Neuronal stem cell (in vitro differentiated cells): ENCODE data around the gene FAR2.

Experiments used
- DNase-seq: peaks from one replicate; pipeline ENCODE4 v3.0.0-alpha.2; 2013; ENCODE audit warnings: low spot score
- H2AFZ ChIP-seq: one replicate; pipeline ENCODE4 v1.6.1; 2013; ENCODE audit warnings: mild to moderate bottlenecking, low read length, inconsistent platforms
- H2AK5ac ChIP-seq: 2 replicates; pipeline ENCODE4 v1.6.1; 2013; ENCODE audit warnings: low read depth, mild to moderate bottlenecking, inconsistent platforms, low read length, moderate library complexity, mixed read lengths
- H2BK120ac ChIP-seq: 2 replicates; pipeline ENCODE4 v1.6.1; 2013; ENCODE audit warnings: low read depth, mild to moderate bottlenecking, inconsistent platforms, low read length, moderate library complexity, mixed read lengths
- H2BK12ac ChIP-seq: one replicate; pipeline ENCODE4 v1.6.1; 2013; ENCODE audit warnings: low read length, inconsistent platforms
- H2BK15ac ChIP-seq: 2 replicates; pipeline ENCODE4 v1.6.1; 2013; ENCODE audit warnings: mild to moderate bottlenecking, low read length, inconsistent platforms, mixed read lengths
- H2BK5ac ChIP-seq: one replicate; pipeline ENCODE4 v1.6.1; 2013; ENCODE audit warnings: inconsistent platforms, mild to moderate bottlenecking, low read length, moderate library complexity
- H3K14ac ChIP-seq: one replicate; pipeline ENCODE4 v1.6.1; 2013; ENCODE audit warnings: low read length, inconsistent platforms
- H3K18ac ChIP-seq: 2 replicates; pipeline ENCODE4 v1.6.1; 2013; ENCODE audit warnings: low read length, inconsistent platforms
- H3K23ac ChIP-seq: 2 replicates; pipeline ENCODE4 v1.6.1; 2013; ENCODE audit warnings: low read depth, mild to moderate bottlenecking, mixed read lengths, low read length, inconsistent platforms; ENCODE audit not compliant: poor library complexity
- H3K27ac ChIP-seq: replicated peaks from 3 replicates; pipeline ENCODE4 v1.5.1; 2013; ENCODE audit warnings: low read length, inconsistent platforms
- H3K27me3 ChIP-seq, 3 experiments: 2 replicates each; pipeline ENCODE4 v1.6.1; 2013; ENCODE audit warnings: low read length in 3 of 3, mild to moderate bottlenecking in 2 of 3, inconsistent platforms in 1 of 3, low read depth in 1 of 3, mixed read lengths in 1 of 3, moderate library complexity in 1 of 3; ENCODE audit not compliant: control insufficient read depth in 3 of 3, insufficient read depth in 3 of 3
- H3K36me3 ChIP-seq, 2 donors: replicated peaks in 1 of 2; 2 replicates each; pipeline ENCODE4 v1.6.1; 2013; ENCODE audit warnings: low read length in 2 of 2; ENCODE audit not compliant: control insufficient read depth in 2 of 2, insufficient read depth in 2 of 2
- H3K4ac ChIP-seq: 2 replicates; pipeline ENCODE4 v1.6.1; 2013; ENCODE audit warnings: inconsistent platforms, mild to moderate bottlenecking, low read length, moderate library complexity
- H3K4me1 ChIP-seq, 2 donors: 1 replicate in 1 of 2; 2 replicates in 1 of 2; pipeline ENCODE4 v1.6.1; 2013; ENCODE audit warnings: low read length in 2 of 2, low read depth in 1 of 2; ENCODE audit not compliant: control insufficient read depth in 2 of 2, insufficient read depth in 1 of 2
- H3K4me2 ChIP-seq: one replicate; pipeline ENCODE4 v1.6.1; 2013; ENCODE audit warnings: mild to moderate bottlenecking, low read length, inconsistent platforms; ENCODE audit not compliant: insufficient read depth, poor library complexity, severe bottlenecking
- H3K4me3 ChIP-seq, 2 donors: 2 replicates each; pipeline ENCODE4 v1.5.1; 2013; ENCODE audit warnings: low read length in 2 of 2, mild to moderate bottlenecking in 2 of 2, inconsistent platforms in 1 of 2, moderate library complexity in 1 of 2
- H3K79me1 ChIP-seq: one replicate; pipeline ENCODE4 v1.6.1; 2013; ENCODE audit warnings: low read depth, mild to moderate bottlenecking, inconsistent platforms, low read length, moderate library complexity
- H3K9ac ChIP-seq: one replicate; pipeline ENCODE4 v1.6.1; 2013; ENCODE audit warnings: mild to moderate bottlenecking, low read depth, low read length, inconsistent platforms; ENCODE audit not compliant: poor library complexity
- H3K9me3 ChIP-seq, 2 donors: replicated peaks in 1 of 2; 2 replicates each; pipeline versions ENCODE3 to v1.6.1; 2013; ENCODE audit warnings: low read length in 2 of 2, mild to moderate bottlenecking in 2 of 2, inconsistent platforms in 1 of 2, low read depth in 1 of 2, mixed read lengths in 1 of 2, moderate library complexity in 1 of 2; ENCODE audit not compliant: control insufficient read depth in 2 of 2, insufficient read depth in 1 of 2
- H4K8ac ChIP-seq: one replicate; pipeline ENCODE4 v1.6.1; 2013; ENCODE audit warnings: low read depth, mild to moderate bottlenecking, inconsistent platforms, low read length, moderate library complexity
- H4K91ac ChIP-seq: one replicate; pipeline ENCODE4 v1.6.1; 2013; ENCODE audit warnings: low read length, low read depth, mild to moderate bottlenecking, inconsistent platforms; ENCODE audit not compliant: poor library complexity
- WGBS, 2 donors: extraction: QIAGEN DNeasy Blood & Tissue Kit; methylation state at CpG; one replicate each; pipeline ENCODE4 v1.1.7; 2013; ENCODE audit warnings: missing lambda C conversion rate in 2 of 2, mixed read lengths in 1 of 2; ENCODE audit not compliant: insufficient read length in 2 of 2, insufficient replicate concordance in 1 of 2; ENCODE audit errors: extremely low coverage in 2 of 2; 5-methylcytosine and 5-hydroxymethylcytosine counted together

FAR2 gene

DNA sequence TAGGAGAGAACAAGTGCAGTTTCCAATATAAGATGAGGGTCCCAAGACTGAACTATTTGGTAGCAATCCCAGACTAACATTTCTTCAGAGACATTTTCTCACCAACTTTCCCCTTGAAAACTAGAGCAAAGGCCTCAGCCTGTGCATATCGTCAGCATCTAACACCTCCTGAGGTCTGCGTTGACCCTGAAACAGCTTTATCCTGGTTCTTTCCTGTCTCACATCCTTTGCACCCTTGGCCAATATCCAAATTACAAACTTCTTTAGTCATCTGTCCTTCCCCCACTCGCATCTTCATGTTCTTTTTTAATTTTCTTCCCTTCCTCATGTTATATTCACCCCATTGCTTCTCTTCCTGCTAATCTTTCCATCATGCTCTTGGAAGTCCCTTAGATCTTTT, 83.0 kb downstream of the FAR2 start:
- H3K18ac ChIP-seq, result no peak overlapping the region
- H2AFZ ChIP-seq, result no peak overlapping the region
- no peak overlapping the region for H3K4me3 ChIP-seq
- H3K23ac ChIP-seq, result no peak overlapping the region
- no peak overlapping the region for H3K4ac ChIP-seq
- H3K36me3 ChIP-seq, result no peaks in the 10 kb centered on the region
- H2BK120ac ChIP-seq, result no peak overlapping the region
- H3K4me1 ChIP-seq, result no peaks in the 10 kb centered on the region
- H3K9ac ChIP-seq, result no peak overlapping the region
- no peak overlapping the region for H3K4me2 ChIP-seq
- WGBS, 2 donors, result 100% methylated on average over 1 of the region's 3 CpGs; no CpG with 5 or more reads in 1 of the 2 donors
- no peak overlapping the region for H3K27ac ChIP-seq
- H3K79me1 ChIP-seq, result no peaks in the 10 kb centered on the region
- no peak for DNase-seq
- no peak overlapping the region for H4K8ac ChIP-seq
- no peak overlapping the region for H2BK15ac ChIP-seq
- no peaks in the 10 kb centered on the region for H3K27me3 ChIP-seq
- no peak overlapping the region for H4K91ac ChIP-seq
- H3K9me3 ChIP-seq, result no peaks in the 10 kb centered on the region
- no peak overlapping the region for H2BK12ac ChIP-seq
- H2AK5ac ChIP-seq, result no peak overlapping the region
- H2BK5ac ChIP-seq, result no peak overlapping the region
- no peak overlapping the region for H3K14ac ChIP-seq

- Histone ChIP-seq H2AK5ac (no peak overlapping the region), H2BK12ac (no peak overlapping the region), H2BK5ac (no peak overlapping the region), H2BK15ac (no peak overlapping the region), H3K4me1 (no peaks in the 10 kb centered on the region), H3K4ac (no peak overlapping the region), H3K27ac (no peak overlapping the region), H3K18ac (no peak overlapping the region), H3K14ac (no peak overlapping the region), H3K79me1 (no peaks in the 10 kb centered on the region), H3K4me3 (no peak overlapping the region), H3K27me3 (no peaks in the 10 kb centered on the region), H3K9me3 (no peaks in the 10 kb centered on the region), H3K4me2 (no peak overlapping the region), H2BK120ac (no peak overlapping the region), H3K9ac (no peak overlapping the region), H4K8ac (no peak overlapping the region), H2AFZ (no peak overlapping the region), H3K23ac (no peak overlapping the region), H4K91ac (no peak overlapping the region), H3K36me3 (no peaks in the 10 kb centered on the region)
- no CpG with 5 or more reads among the region's 2 CpGs for WGBS, 2 donors
- no peak for DNase-seq
Observed at GRCh38 chr12:29234552-29234951, 85.5 kb downstream of the FAR2 start.

DNA sequence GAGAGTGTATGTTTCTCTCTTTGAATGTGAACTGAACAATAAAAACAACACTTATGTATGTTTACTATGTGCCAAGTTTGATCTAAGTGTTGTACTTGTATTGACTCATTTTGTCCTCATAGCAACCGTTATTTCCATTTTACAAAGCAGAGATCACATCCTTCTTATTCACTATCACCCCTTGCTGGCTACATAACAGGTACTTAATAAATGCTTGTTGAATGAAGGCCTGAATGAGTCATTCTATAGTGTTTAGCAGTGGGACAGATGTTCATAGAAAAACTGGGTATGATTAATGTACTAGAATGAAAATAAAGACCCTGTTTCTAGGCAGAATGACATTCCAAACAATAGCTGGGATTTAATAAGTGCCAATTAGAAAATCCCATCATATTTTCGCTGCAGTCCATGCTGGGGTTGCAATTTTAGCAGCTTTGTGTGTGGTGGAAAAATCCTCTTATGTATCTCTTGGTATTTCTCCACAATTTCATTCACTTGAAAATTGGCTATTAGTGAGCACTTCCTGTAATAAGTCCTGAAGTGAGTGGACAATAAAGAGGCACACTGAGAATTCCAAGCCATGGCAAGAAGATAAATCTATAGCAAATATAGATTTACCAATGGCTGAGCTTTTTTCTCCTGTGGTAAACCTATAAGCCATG, 86.0 kb downstream of the FAR2 start:
- no peak overlapping the region for H4K8ac ChIP-seq
- no peak overlapping the region for H3K4ac ChIP-seq
- H2BK120ac ChIP-seq, result no peak overlapping the region
- WGBS, 2 donors, result no CpG with 5 or more reads among the region's 2 CpGs
- no peak overlapping the region for H2BK15ac ChIP-seq
- DNase-seq, result no peak
- no peaks in the 10 kb centered on the region for H3K36me3 ChIP-seq
- H3K4me3 ChIP-seq, result no peak overlapping the region
- no peak overlapping the region for H3K9ac ChIP-seq
- no peak overlapping the region for H3K14ac ChIP-seq
- no peak overlapping the region for H2AK5ac ChIP-seq
- H3K9me3 ChIP-seq, result no peaks in the 10 kb centered on the region
- no peaks in the 10 kb centered on the region for H3K79me1 ChIP-seq
- H4K91ac ChIP-seq, result no peak overlapping the region
- no peak overlapping the region for H2BK5ac ChIP-seq
- no peak overlapping the region for H2BK12ac ChIP-seq
- no peak overlapping the region for H3K4me2 ChIP-seq
- H2AFZ ChIP-seq, result no peak overlapping the region
- no peak overlapping the region for H3K27ac ChIP-seq
- no peak overlapping the region for H3K18ac ChIP-seq
- H3K4me1 ChIP-seq, result no peaks in the 10 kb centered on the region
- H3K27me3 ChIP-seq, result no peaks in the 10 kb centered on the region
- H3K23ac ChIP-seq, result no peak overlapping the region

DNA sequence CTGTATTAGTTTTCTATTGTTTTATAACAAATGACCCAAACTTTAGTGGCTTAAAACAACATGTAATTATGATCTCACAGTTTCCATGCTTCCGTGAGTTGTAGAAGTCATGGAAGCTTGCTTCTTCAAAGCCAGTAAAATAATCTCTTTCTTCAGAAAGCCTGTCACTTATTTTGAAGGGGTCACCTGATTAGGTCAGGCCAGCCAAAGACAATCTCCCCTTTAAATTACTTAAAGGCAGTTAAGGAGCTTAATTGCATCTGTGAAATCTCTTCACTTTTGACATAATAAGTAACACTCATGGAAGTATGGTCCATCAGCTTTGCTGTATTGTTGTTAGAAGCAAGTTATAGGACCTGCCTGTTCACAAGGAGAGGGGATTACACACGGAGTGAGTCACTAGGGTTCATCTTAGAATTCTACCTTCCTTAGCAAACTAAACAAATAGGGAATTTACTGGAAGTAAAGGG, 89.8 kb downstream of the FAR2 start:
- no peak for DNase-seq
- WGBS, 2 donors, result no CpG with 5 or more reads among the region's 2 CpGs

More for the DNA sequence above, 89.8 kb downstream of the FAR2 start:
- Histone ChIP-seq H4K8ac (no peak overlapping the region), H3K36me3 (no peaks in the 10 kb centered on the region), H3K79me1 (no peaks in the 10 kb centered on the region), H2BK12ac (no peak overlapping the region), H2BK5ac (no peak overlapping the region), H3K27ac (no peak overlapping the region), H3K14ac (no peak overlapping the region), H2BK120ac (no peak overlapping the region), H3K9me3 (no peaks in the 10 kb centered on the region), H3K9ac (no peak overlapping the region), H3K23ac (no peak overlapping the region), H3K4ac (no peak overlapping the region), H3K27me3 (no peaks in the 10 kb centered on the region), H3K18ac (no peak overlapping the region), H3K4me1 (peaks cover 0 to 6% of the 10 kb centered on the region in 2 donors), H2BK15ac (no peak overlapping the region), H3K4me3 (no peak overlapping the region), H4K91ac (no peak overlapping the region), H2AFZ (no peak overlapping the region), H3K4me2 (no peak overlapping the region), H2AK5ac (no peak overlapping the region)
